Skin of body (tissue), 2 donors: ENCODE data around the gene TTR. TPM values are rescaled to one million over a fixed set of nuclear protein-coding genes. Genes with fewer than 3 reads are reported as not detected.

Source experiments
- DNase-seq: peaks from one replicate; lab custom pipeline; 2025; lab: John Stamatoyannopoulos, UW
- total RNA-seq: library from RNA; depleted of rRNA; stranded (reverse); fragments of >200 nt; gene quantifications from one replicate; pipeline ENCODE4 v1.2.3, GENCODE V29; 2014

The TTR gene
- total RNA-seq, 1 donor from 2014 or later, result 1.3 TPM

DNA sequence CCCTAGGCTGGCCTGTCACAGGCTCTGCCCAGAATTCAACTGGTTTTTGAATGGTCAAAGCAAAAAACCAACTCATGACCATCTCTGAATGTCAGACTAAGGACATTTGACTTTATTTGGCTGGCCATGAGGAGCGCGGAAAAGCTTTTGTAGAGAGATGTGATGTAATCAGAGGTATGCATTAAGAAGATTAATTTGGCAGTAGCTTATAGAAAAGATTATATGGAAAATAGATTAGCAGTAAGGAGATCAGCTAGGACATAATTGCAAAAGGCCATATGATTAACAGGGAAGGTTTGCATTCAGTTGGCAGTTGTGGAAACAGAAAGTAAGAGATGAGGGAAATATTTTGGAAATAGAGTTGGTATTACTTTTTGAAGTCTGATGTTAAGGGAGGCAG, 12.3 kb upstream of the TTR start:
- no peak for DNase-seq

DNA sequence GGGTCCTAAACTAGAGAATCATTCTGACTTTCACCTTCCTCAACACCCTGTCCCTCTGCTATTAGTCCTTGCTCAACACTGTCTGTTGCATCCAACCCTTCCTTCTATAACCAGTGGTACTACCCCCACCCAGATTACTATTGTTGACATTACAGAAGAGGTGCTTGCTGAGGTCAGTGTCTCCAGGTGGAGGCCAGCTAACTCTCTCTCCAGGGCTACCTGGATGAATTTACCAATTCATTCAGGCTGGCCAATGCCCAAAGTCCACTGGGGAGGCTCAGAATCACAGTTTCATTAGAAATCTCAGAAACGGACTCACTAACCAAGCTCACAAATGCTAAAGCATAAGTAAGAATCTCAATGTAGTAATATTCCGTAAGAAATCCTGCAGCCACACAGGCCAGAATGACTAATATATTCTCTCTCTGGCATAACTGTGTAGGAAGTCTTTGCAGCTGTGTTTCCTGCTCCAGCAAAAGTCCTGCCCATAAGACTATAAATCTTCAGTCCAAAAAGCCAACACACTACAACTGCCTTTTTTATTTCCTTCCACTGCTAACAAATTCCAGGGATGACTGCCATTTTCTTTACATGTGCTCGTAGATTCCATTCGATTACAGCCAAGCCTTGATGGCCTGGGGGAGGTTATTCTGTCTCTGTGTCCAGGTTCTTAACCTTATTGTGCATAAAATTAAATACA, 10.0 kb upstream of the TTR start:
- peak; percentile 32 for DNase-seq

DNA sequence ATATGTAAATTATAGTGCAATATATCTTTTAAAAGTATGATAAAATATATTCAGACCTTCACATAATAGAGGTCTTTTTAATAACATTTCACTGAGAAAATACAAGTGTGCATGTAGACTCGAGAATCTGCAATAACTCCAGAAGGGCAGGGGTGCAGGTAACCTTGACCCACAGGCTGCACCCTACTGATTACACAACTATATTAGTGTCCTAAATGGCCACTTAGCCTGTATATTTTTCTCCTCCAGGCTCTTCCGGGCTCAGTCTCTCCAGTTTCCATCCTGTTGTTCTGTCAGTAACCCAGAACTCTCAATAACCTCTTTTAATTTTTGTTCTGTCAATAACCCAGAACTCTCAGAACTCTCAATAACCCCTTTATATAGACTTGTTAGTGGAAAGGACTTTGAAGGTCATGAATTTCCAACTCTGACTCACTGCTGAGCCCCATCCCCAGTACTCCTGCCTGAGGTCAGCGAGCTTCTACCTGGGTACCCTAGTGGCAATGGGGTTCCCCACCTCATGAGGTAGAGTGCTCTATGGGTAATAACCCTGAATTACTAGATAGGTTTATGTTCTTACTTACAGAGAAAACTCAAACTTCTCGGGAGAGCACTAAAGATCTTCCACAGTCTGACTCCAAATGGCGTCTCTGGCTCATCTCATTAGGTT, 8.4 kb upstream of the TTR start:
- no peak for DNase-seq

DNA sequence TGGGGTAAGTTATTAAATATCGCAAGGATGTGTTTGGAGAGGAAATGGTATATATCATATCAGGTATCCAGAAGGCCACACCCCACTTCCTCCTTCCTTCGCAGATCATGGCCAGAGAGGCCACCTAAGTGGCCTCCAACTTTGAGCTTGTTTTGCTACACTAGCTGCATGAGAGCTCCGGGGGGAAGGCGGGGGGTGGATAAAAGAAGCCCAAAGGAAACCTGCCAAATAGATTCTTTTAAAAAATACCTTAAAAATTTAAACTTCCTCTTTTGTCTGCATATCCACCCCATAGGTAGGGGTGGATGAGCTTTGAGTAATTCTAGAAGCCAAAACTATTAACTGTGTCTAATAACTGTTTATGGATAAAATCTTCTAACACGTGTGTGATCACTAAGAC, 5.7 kb upstream of the TTR start:
- DNase-seq, result no peak

DNA sequence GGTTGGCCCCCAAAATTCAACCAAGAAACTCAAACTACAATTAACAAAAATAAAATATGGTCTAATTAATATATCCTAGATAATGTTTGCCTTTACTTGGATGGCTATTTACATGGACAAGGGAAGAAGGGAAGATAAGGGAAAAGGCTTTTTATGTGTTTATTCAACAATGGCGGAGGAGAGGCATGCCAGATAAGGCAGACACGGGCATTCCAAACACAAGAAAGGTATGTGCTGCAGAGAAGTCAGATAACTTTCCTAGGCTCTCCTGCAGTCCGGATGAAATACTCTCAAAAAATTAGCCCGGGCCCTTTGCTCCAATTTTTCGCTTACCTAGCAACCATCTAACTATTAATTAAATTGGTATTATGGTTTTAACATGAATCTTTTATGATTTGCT, 5.1 kb upstream of the TTR start:
- no peak for DNase-seq

DNA sequence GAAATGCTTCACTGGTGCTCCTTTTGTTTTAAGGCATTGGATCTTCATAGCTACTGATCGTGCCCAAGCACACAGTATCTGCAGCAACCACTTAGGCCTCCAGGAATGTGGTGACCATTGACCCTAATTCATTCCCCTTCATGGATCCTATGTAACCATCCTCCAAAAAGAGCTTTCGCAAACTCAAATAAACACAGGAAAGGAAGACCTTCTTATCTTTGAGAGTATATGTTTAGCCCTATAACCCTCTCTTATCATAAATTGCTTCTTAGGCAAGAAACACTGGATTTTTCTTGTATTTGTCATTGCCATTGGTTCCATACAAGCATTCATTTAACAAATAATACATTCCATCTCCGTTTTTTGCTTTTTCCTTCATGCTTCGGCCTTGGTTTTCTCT, 4.1 kb upstream of the TTR start:
- DNase-seq, result no peak

DNA sequence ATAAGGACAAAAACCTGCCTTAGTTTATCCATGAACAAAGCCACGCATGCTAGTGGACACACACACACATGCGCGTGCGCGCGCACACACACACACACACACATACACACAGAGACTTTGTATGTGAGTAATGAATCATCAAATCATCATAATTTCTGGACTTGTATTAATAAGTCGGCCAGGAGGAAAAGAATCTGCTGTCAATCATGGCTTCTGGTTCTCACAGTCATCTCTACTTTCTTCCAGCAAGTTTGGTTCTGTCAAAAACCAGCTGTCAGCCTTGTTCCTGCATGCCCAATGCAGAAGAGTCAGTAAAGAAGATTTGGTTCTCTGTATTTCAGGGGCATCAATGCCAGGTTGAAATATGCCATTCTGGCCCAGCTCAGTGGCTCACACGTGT, 1.1 kb upstream of the TTR start:
- DNase-seq, result no peak

DNA sequence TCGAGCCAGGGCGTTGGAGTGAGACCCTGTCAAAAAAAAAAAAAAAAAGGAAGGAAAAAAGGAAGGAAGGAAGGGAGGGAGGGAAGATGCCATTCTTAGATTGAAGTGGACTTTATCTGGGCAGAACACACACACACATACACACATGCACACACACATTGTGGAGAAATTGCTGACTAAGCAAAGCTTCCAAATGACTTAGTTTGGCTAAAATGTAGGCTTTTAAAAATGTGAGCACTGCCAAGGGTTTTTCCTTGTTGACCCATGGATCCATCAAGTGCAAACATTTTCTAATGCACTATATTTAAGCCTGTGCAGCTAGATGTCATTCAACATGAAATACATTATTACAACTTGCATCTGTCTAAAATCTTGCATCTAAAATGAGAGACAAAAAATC, 564 bp upstream of the TTR start:
- DNase-seq, result no peak

DNA sequence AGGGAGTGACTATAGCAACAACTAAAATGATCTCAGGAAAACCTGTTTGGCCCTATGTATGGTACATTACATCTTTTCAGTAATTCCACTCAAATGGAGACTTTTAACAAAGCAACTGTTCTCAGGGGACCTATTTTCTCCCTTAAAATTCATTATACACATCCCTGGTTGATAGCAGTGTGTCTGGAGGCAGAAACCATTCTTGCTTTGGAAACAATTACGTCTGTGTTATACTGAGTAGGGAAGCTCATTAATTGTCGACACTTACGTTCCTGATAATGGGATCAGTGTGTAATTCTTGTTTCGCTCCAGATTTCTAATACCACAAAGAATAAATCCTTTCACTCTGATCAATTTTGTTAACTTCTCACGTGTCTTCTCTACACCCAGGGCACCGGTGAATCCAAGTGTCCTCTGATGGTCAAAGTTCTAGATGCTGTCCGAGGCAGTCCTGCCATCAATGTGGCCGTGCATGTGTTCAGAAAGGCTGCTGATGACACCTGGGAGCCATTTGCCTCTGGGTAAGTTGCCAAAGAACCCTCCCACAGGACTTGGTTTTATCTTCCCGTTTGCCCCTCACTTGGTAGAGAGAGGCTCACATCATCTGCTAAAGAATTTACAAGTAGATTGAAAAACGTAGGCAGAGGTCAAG, 955 bp downstream of the TTR start:
- DNase-seq, result peak; percentile 12

DNA sequence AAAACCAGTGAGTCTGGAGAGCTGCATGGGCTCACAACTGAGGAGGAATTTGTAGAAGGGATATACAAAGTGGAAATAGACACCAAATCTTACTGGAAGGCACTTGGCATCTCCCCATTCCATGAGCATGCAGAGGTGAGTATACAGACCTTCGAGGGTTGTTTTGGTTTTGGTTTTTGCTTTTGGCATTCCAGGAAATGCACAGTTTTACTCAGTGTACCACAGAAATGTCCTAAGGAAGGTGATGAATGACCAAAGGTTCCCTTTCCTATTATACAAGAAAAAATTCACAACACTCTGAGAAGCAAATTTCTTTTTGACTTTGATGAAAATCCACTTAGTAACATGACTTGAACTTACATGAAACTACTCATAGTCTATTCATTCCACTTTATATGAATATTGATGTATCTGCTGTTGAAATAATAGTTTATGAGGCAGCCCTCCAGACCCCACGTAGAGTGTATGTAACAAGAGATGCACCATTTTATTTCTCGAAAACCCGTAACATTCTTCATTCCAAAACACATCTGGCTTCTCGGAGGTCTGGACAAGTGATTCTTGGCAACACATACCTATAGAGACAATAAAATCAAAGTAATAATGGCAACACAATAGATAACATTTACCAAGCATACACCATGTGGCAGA, 3.6 kb downstream of the TTR start:
- peak; percentile 22 for DNase-seq

DNA sequence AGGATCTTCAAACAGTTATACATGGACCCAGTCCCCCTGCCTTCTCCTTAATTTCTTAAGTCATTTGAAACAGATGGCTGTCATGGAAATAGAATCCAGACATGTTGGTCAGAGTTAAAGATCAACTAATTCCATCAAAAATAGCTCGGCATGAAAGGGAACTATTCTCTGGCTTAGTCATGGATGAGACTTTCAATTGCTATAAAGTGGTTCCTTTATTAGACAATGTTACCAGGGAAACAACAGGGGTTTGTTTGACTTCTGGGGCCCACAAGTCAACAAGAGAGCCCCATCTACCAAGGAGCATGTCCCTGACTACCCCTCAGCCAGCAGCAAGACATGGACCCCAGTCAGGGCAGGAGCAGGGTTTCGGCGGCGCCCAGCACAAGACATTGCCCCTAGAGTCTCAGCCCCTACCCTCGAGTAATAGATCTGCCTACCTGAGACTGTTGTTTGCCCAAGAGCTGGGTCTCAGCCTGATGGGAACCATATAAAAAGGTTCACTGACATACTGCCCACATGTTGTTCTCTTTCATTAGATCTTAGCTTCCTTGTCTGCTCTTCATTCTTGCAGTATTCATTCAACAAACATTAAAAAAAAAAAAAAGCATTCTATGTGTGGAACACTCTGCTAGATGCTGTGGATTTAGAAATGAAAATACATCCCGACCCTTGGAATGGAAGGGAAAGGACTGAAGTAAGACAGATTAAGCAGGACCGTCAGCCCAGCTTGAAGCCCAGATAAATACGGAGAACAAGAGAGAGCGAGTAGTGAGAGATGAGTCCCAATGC, 4.6 kb downstream of the TTR start:
- peak; percentile 82 for DNase-seq

DNA sequence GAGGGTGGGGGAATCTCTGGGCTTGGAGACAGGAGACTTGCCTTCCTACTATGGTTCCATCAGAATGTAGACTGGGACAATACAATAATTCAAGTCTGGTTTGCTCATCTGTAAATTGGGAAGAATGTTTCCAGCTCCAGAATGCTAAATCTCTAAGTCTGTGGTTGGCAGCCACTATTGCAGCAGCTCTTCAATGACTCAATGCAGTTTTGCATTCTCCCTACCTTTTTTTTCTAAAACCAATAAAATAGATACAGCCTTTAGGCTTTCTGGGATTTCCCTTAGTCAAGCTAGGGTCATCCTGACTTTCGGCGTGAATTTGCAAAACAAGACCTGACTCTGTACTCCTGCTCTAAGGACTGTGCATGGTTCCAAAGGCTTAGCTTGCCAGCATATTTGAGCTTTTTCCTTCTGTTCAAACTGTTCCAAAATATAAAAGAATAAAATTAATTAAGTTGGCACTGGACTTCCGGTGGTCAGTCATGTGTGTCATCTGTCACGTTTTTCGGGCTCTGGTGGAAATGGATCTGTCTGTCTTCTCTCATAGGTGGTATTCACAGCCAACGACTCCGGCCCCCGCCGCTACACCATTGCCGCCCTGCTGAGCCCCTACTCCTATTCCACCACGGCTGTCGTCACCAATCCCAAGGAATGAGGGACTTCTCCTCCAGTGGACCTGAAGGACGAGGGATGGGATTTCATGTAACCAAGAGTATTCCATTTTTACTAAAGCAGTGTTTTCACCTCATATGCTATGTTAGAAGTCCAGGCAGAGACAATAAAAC, 6.5 kb downstream of the TTR start:
- DNase-seq, result no peak

DNA sequence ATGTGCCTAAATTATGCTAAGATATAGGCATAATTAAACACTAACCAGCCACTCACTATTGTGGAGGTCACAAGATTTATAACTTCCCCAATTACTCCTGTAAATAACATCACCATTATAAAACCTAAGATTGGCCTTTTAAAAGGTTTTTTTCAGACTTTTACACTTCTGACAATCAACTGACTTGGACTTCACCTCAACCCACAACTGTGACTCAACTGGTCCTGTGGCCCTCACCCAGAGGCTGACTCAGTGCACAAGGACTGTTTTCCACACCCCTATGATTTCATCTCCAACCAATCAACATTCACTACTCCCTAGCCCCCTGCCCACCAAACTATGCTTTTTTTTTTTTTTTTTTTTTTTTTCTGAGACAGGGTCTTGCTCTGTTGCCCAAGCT, 11.6 kb downstream of the TTR start:
- no peak for DNase-seq

DNA sequence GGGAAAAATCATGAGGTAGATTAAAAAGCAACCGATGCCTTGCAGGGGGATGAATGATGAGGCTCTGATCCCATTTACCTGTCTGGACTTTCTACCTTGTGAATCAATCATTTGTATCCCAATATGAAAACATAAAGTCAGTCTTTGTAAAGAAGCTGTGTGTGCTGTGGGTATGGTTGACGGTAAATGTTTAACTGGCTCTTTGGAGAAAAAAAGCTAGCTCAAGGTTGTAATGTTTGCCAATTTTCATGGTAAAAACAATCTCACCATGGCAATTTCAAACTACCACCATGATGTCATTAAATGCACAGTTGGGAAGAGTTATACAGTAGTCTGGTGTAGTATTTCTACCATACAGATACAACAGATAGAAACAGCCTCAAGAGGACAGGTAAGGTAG, 14.6 kb downstream of the TTR start:
- DNase-seq, result no peak

DNA sequence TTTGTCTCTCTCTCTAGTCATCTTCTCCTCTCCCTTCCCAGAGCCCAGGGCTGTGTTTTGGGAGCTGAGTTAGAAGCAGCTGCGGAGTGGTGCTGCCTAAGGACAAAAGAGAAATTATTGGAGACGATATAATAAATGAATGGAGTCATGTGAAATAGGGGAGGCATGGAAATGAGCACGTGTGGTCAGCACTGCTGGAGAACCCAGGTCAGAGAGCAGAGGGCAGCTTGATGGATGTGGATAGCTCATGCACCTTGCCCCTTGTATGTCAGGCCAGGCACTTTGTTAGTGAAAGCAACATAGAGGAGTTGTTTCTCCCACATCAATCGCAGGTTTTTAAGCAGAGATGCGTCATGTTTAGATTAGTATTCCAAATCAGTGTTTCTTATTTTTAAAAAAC, 15.7 kb downstream of the TTR start:
- no peak for DNase-seq

DNA sequence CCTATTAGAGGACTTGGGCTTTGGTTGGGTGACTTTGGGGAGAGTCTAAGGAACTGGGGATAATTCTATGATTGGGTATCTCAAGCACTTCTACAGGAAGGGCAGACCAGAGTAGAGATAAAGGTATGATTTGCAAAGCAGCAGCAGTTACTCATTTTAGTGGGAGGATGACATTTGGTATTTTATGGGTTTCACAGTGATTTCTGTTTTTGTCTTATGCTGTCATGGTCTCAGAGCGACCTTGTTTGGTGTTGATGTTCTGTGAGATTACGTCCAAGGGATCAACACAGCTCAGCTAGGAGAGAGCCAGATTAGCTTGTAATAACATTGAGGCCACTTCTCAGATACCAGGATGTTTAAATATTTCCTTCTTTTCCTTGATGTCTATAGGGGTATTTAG, 18.2 kb downstream of the TTR start:
- DNase-seq, result no peak

DNA sequence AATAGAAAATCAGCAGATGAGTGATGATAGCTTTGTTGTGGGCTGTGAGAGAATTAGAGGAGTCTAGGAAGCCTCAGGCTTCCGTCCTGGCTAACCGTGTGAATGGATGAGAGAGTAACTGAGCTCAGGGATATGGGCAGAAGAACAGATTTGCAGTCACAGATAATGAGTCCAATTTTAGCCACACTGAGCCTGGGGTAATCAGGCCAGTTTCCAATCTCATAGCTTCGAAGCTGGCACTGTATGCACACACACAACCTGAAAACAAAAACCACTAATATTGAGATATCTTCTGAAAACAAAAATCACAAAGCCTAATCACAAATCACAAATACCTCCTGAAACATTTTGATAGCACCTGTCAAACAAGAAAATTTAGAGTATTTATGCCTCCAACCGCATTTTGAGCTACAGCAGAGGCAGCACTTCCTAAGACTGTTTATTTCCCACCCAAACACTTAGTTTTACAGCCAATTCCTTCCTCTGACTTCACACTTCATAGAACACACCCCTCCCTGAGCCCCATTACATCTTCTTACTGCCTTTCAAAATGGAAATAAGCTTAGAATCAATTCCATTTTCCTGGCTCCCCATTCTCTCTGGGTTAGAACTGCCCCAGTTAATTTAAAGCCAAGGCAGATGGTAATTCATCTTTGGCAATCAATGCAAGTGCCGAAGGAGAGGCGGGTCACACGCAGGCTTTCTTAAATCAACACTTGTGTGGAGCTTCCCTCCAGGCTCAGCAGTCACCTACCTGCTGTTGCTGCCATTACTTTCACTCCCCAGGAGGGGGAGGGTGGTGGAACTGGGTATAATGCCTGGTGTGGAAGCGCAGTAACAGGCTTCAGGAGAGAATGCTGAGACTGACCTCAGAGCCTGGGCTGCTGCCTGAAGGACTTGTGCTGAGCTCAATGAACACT, 18.9 kb downstream of the TTR start:
- DNase-seq, result no peak

DNA sequence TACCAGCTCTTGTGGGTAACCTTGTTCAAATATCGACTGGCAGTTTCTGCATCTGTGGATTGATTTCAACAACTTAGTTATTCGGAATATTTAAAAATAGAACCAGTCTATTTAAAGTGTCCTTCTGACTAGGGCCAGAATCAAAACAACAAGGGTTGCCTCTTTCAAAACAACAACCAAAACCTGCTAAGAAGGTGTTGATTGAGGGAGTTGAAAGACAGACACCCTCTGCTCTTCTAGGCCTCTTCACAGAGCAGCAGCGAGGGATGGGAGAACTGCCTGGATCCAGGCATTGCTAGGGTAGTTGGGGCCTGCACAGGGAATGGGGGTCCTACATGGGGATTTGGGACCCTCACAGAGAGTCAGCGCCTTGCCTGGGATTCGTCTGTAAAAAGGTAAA, 19.8 kb downstream of the TTR start:
- DNase-seq, result no peak

DNA sequence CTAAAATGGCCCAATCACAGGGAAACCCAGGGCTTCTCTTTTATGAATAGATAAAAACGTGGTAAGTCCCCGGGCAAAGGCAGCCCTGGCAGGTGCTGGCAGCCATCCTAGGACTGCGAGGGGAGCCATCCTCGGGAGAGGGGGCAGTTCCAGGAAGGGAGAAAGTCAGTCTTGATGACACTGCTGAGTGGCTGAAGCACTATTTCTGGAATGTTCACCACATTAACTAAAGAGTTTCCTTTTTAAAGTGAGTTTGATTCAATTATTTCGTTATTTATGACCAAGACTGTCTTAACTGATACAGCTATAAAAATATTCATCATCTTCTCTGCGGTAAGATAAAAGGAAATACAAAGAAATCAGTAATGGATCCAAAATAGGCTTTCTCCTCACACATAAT, 20.4 kb downstream of the TTR start:
- no peak for DNase-seq

DNA sequence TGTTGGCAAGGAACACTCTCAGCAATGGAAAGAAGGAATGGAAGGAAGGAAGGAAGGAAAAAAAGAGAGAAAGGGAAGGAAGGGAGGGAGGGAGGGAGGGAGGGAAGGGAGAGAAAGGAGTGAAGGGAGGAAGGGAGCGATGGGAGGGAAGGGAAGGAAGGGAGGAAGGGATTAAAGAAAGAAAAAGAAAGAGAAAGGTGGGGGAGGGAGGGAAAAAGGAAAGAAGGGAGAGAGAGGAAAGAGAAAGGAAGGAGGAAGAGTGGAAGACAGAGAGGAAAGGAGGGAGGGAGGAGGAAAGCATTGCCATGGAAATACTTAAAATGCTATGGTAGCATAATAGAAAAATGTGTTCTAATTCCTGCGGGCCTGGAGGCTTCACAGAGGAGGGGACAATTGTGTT, 22.4 kb downstream of the TTR start:
- no peak for DNase-seq
